ENCODE data around the gene CCDC188. TPM values are rescaled to one million over a fixed set of nuclear protein-coding genes. Genes with fewer than 3 reads are reported as not detected.

The CCDC188 gene
- total and polyA plus RNA-seq, 4 experiments from 2014 or later = not detected

DNA sequence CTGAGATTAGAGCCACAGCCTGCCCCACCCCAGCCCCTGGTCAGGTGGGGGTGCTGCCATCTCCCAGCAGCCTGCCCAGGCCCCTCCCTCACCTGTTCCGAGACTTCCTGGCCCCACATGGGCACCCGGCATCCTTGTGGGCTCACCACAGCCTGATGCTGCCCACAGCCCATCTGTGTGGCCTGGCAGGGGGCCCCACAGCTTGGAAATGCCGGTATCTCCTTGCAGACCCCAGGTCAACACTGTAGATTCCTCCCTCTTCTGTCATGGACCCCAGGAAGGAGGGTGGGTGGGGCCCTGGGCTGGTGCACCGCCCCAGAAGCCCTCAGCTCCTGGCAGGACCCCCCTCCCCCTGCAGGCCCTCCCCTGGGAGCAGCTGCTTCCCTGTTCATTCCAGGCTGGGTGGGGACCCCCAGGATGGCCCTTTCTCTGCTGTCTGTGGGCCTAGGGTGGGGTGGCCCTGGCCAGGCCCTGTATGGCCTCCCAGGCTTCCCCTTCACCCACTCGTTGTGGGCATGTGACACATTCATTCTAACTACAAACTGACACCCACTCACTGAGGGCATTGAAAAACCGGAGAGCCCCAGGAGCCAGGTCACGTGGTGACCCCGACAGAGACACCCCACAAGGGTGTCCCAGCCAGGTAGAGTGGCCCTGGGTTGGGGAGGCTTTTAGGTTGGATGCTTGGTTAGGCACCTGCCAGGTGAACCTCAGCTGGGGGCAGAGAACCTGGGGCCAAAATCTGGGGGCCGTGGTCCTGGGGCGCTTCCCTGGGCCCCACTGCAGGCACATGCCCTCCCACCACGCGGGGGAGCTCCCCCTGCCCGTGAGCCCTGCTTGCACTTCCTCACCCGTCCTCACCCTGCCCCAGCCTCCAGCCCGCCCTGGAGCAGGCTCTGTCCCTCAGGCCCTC is 44.1 kb upstream of the CCDC188 start:
- Mint-ChIP-seq H3K27ac (no peak overlapping the region), H3K4me3 (no peak overlapping the region), H3K4me1 (no peaks in the 10 kb centered on the region), H3K9me3 (no peaks in the 10 kb centered on the region), H3K36me3 (no peaks in the 10 kb centered on the region), H3K27me3 (no peaks in the 10 kb centered on the region)
- Histone ChIP-seq H3K4me3 (ENCODE audit: low read length in 2 of 2) (no peak overlapping the region), H3K27ac (ENCODE audit: low read depth, low read length) (no peak overlapping the region), H3K4me1 (ENCODE audit: insufficient read depth, low read length) (no peaks in the 10 kb centered on the region), H3K9me3 (ENCODE audit: control insufficient read depth in 1 of 2, low read length in 2 of 2) (no peaks in the 10 kb centered on the region), H3K36me3 (ENCODE audit: insufficient read depth, low read length) (no peaks in the 10 kb centered on the region), H3K27me3 (ENCODE audit: insufficient read depth, low read length) (no peaks in the 10 kb centered on the region)
- DNase-seq = no peak
- ChIA-PET POLR2A (ENCODE audit: partially characterized antibody) (no interaction called here), CTCF (ENCODE audit: partially characterized antibody) (no interaction called here)
- intact Hi-C loops (cut with micrococcal nuclease) = no loop called here

DNA sequence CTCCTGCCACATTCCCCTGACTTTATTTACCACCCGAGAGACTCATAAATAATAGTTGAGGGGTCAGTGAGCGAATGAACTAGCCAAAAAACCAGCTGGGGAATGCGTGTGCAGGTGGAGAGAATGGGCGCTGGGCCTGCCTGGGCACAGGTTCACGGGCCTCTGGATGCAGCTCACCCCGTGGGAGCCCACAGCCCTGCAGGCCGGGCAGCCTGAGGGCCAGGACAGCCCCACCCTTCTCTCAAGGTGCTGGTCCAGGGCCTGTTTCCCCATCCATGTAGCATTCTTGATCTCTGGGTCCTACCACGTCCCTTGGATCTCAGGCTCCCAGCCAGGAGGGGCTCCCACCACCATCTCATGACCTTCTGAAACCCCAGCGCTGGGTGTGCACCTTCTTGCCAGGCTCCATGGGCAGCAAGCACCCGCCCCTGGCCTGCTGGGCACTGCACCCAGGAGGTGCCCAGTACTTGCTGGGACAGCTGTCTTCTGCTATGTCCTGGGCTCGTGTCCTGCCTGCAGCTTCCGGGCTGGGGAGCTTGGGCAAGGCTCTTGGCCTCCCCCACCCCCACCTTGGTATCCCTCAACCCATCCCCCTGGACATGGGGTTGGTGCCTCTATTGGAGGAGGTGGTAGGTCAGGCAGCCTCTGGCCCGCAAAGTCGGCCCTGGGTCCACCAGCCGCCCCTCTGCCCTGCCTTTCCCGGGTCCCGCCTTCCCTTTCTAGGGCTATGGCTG is 43.1 kb upstream of the CCDC188 start:
- no peaks in the 10 kb centered on the region for H3K27me3 Mint-ChIP-seq
- ChIA-PET POLR2A (ENCODE audit: partially characterized antibody) (no interaction called here), CTCF (ENCODE audit: partially characterized antibody) (interaction anchor here (0.5 kb wide), 1 partner anchor 1070 kb away, joined by 3 read pairs; no protein-coding TSS in a partner anchor)
- no peak overlapping the region for H3K4me3 Mint-ChIP-seq
- no peaks in the 10 kb centered on the region for H3K4me1 ChIP-seq (ENCODE audit: insufficient read depth, low read length)
- no peak overlapping the region for H3K4me3 ChIP-seq (ENCODE audit: low read length in 2 of 2)
- no peak for DNase-seq
- no peaks in the 10 kb centered on the region for H3K9me3 Mint-ChIP-seq
- intact Hi-C loops (cut with micrococcal nuclease) = no loop called here
- no peaks in the 10 kb centered on the region for H3K36me3 Mint-ChIP-seq
- H3K9me3 ChIP-seq (ENCODE audit: control insufficient read depth in 1 of 2, low read length in 2 of 2) = no peaks in the 10 kb centered on the region
- H3K36me3 ChIP-seq (ENCODE audit: insufficient read depth, low read length) = no peaks in the 10 kb centered on the region
- H3K27ac Mint-ChIP-seq = peak overlapping the region in 1 of 7 donors; percentile 18
- no peak overlapping the region for H3K27ac ChIP-seq (ENCODE audit: low read depth, low read length)
- H3K27me3 ChIP-seq (ENCODE audit: insufficient read depth, low read length) = no peaks in the 10 kb centered on the region
- no peaks in the 10 kb centered on the region for H3K4me1 Mint-ChIP-seq

DNA sequence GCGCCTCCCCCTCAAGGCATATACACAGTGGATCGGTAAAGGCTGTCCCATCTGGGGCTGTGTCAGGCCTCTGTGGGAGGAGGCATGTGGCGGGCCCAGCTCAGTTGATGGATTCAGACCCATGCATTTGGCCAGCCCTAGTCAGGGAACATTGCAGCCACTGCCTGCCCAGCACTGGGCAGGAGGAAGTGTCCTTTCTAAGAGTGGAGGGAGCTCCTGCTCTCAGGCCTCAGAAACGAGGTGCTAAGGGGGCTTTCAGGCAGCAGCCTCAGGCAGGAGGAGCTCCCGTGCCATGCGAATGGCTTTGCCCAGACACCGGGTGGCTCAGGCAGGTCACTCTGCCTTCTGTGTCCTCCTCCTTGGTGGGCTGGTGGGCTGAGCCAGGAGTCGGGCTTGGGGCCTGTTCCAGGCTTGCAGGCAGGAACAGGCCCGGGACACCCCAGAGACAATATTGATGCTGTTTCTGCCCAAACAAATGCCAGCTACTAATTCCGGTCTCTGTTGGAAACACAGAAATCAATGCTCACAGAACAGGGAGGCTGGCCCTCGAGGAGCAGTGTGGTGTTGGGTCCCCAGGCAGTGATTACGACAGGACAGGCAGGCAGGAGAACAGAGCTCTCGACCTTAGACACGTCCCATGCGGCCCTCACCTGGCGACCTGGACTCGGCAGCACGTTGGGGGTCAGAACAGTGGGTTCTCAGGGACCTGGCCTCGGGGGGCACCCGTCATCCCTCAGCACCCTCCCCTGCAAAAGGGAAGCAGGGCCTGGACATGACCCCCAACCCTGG is 42.3 kb upstream of the CCDC188 start:
- POLR2A ChIA-PET (ENCODE audit: partially characterized antibody) = no interaction called here
- CTCF ChIA-PET (ENCODE audit: partially characterized antibody) = no interaction called here
- DNase-seq = no peak

GRCh38 chr22:20192293-20192971 is 41.6 kb upstream of the CCDC188 start:
- Mint-ChIP-seq H3K9me3 (no peaks in the 10 kb centered on the region), H3K4me1 (no peaks in the 10 kb centered on the region), H3K27me3 (no peaks in the 10 kb centered on the region), H3K27ac (no peak overlapping the region), H3K4me3 (no peak overlapping the region), H3K36me3 (no peaks in the 10 kb centered on the region)
- Histone ChIP-seq H3K4me1 (ENCODE audit: insufficient read depth, low read length) (no peaks in the 10 kb centered on the region), H3K9me3 (ENCODE audit: control insufficient read depth in 1 of 2, low read length in 2 of 2) (no peaks in the 10 kb centered on the region), H3K27ac (ENCODE audit: low read depth, low read length) (no peak overlapping the region), H3K4me3 (ENCODE audit: low read length in 2 of 2) (no peak overlapping the region), H3K36me3 (ENCODE audit: insufficient read depth, low read length) (no peaks in the 10 kb centered on the region), H3K27me3 (ENCODE audit: insufficient read depth, low read length) (no peaks in the 10 kb centered on the region)
- no peak for DNase-seq
- CTCF ChIA-PET (ENCODE audit: partially characterized antibody) = no interaction called here
- POLR2A ChIA-PET (ENCODE audit: partially characterized antibody) = no interaction called here
- intact Hi-C loops (cut with micrococcal nuclease) = no loop called here

More for the DNA sequence above, 42.3 kb upstream of the CCDC188 start:
- Histone ChIP-seq H3K9me3 (ENCODE audit: control insufficient read depth in 1 of 2, low read length in 2 of 2) (no peaks in the 10 kb centered on the region), H3K27me3 (ENCODE audit: insufficient read depth, low read length) (no peaks in the 10 kb centered on the region), H3K4me1 (ENCODE audit: insufficient read depth, low read length) (no peaks in the 10 kb centered on the region), H3K27ac (ENCODE audit: low read depth, low read length) (no peak overlapping the region), H3K4me3 (ENCODE audit: low read length in 2 of 2) (no peak overlapping the region), H3K36me3 (ENCODE audit: insufficient read depth, low read length) (no peaks in the 10 kb centered on the region)
- H3K27ac Mint-ChIP-seq = peak overlapping the region in 1 of 7 donors; percentile 13
- no peaks in the 10 kb centered on the region for H3K36me3 Mint-ChIP-seq
- H3K4me1 Mint-ChIP-seq = no peaks in the 10 kb centered on the region
- no peaks in the 10 kb centered on the region for H3K27me3 Mint-ChIP-seq
- no peak overlapping the region for H3K4me3 Mint-ChIP-seq
- H3K9me3 Mint-ChIP-seq = no peaks in the 10 kb centered on the region
- intact Hi-C loops (cut with micrococcal nuclease) = no loop called here

- DNase-seq = no peak
- no peak overlapping the region for H3K27ac Mint-ChIP-seq
- H3K9me3 ChIP-seq (ENCODE audit: control insufficient read depth in 1 of 2, low read length in 2 of 2) = no peaks in the 10 kb centered on the region
- ChIA-PET CTCF (ENCODE audit: partially characterized antibody) (no interaction called here), POLR2A (ENCODE audit: partially characterized antibody) (no interaction called here)
- no peaks in the 10 kb centered on the region for H3K36me3 Mint-ChIP-seq
- no peaks in the 10 kb centered on the region for H3K27me3 ChIP-seq (ENCODE audit: insufficient read depth, low read length)
- H3K27me3 Mint-ChIP-seq = no peaks in the 10 kb centered on the region
- no peak overlapping the region for H3K4me3 Mint-ChIP-seq
- H3K27ac ChIP-seq (ENCODE audit: low read depth, low read length) = no peak overlapping the region
- no peak overlapping the region for H3K4me3 ChIP-seq (ENCODE audit: low read length in 2 of 2)
- no peaks in the 10 kb centered on the region for H3K4me1 Mint-ChIP-seq
- intact Hi-C loops (cut with micrococcal nuclease) = no loop called here
- no peaks in the 10 kb centered on the region for H3K9me3 Mint-ChIP-seq
- H3K36me3 ChIP-seq (ENCODE audit: insufficient read depth, low read length) = no peaks in the 10 kb centered on the region
- H3K4me1 ChIP-seq (ENCODE audit: insufficient read depth, low read length) = no peaks in the 10 kb centered on the region
Observed at GRCh38 chr22:20191803-20192202, 40.9 kb upstream of the CCDC188 start.

DNA sequence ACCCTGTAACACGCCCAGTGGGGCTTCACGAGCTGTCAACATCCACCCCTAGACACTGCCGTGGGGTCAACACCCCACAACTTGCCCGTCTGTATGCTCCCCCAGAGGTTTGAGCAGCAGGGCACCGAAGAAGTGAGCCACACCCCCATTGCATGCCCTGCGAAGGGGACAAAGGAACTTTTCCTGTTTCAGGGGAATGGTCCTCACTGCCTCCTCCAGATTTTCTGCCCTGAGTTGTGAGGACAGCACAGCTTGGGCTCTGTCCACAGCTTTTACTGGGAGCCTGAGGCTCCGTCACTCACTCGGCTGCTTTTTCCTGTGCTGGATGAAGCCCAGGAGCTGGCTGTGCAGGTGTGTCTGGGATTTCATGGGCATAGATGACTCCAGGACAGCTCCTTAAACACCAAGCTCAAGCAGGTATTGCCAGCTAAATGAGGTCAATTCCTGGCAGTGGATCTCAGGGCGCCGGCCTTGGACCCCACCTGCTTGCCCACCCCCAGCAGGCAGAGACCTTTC is 40.2 kb upstream of the CCDC188 start:
- POLR2A ChIA-PET (ENCODE audit: partially characterized antibody) = no interaction called here
- Mint-ChIP-seq H3K36me3 (no peaks in the 10 kb centered on the region), H3K4me1 (no peaks in the 10 kb centered on the region), H3K9me3 (no peaks in the 10 kb centered on the region), H3K4me3 (no peak overlapping the region), H3K27me3 (no peaks in the 10 kb centered on the region), H3K27ac (no peak overlapping the region)
- CTCF ChIA-PET (ENCODE audit: partially characterized antibody) = no interaction called here
- H3K4me1 ChIP-seq (ENCODE audit: insufficient read depth, low read length) = no peaks in the 10 kb centered on the region
- no peaks in the 10 kb centered on the region for H3K9me3 ChIP-seq (ENCODE audit: control insufficient read depth in 1 of 2, low read length in 2 of 2)
- H3K4me3 ChIP-seq (ENCODE audit: low read length in 2 of 2) = no peak overlapping the region
- no peaks in the 10 kb centered on the region for H3K27me3 ChIP-seq (ENCODE audit: insufficient read depth, low read length)
- intact Hi-C loops (cut with micrococcal nuclease) = no loop called here
- DNase-seq = no peak
- H3K36me3 ChIP-seq (ENCODE audit: insufficient read depth, low read length) = no peaks in the 10 kb centered on the region
- no peak overlapping the region for H3K27ac ChIP-seq (ENCODE audit: low read depth, low read length)

GRCh38 chr22:20188567-20188877 is 37.7 kb upstream of the CCDC188 start:
- ChIA-PET CTCF (ENCODE audit: partially characterized antibody) (no interaction called here), POLR2A (ENCODE audit: partially characterized antibody) (no interaction called here)
- Histone ChIP-seq H3K27ac (ENCODE audit: low read depth, low read length) (no peak overlapping the region), H3K27me3 (ENCODE audit: insufficient read depth, low read length) (no peaks in the 10 kb centered on the region), H3K9me3 (ENCODE audit: control insufficient read depth in 1 of 2, low read length in 2 of 2) (no peaks in the 10 kb centered on the region), H3K4me3 (ENCODE audit: low read length in 2 of 2) (no peak overlapping the region), H3K36me3 (ENCODE audit: insufficient read depth, low read length) (no peaks in the 10 kb centered on the region), H3K4me1 (ENCODE audit: insufficient read depth, low read length) (no peaks in the 10 kb centered on the region)
- no peak overlapping the region for H3K4me3 Mint-ChIP-seq
- H3K27ac Mint-ChIP-seq = no peak overlapping the region
- H3K27me3 Mint-ChIP-seq = no peaks in the 10 kb centered on the region
- intact Hi-C loops (cut with micrococcal nuclease) = loop anchor here (10.0 kb wide), 1 partner anchor 56 kb away; no protein-coding TSS in a partner anchor
- no peaks in the 10 kb centered on the region for H3K36me3 Mint-ChIP-seq
- no peaks in the 10 kb centered on the region for H3K4me1 Mint-ChIP-seq
- no peak for DNase-seq
- H3K9me3 Mint-ChIP-seq = no peaks in the 10 kb centered on the region

Data from CD4-positive, alpha-beta memory T cell (primary cell).